Breast epithelium (tissue), 4 donors: ENCODE measurements around the gene GCNT3. TPM values are rescaled to one million over a fixed set of nuclear protein-coding genes. Genes with fewer than 3 reads are reported as not detected.
"Not testable (repeated sequence)": the region's sequence is repeated elsewhere in the genome, so short reads cannot be mapped to it uniquely, and the experiment has no call there.

ENCODE experiments used
- DNase-seq, 2 donors: peaks; one replicate each; pipeline ENCODE4 v3.0.0-alpha.2; 2019; ENCODE audit warnings: low spot score in 2 of 2
- H3K27ac ChIP-seq, 2 donors: fragments of 200-600 bp; sonication (generic) in 1 of 2; one replicate each; pipeline ENCODE4 v1.5.1; 2016 to 2019; ENCODE audit warnings: mild to moderate bottlenecking in 1 of 2
- H3K27me3 ChIP-seq, 2 donors: fragments of 200-600 bp; sonication (generic) in 1 of 2; one replicate each; pipeline versions ENCODE4 v1.5.1 to v1.6.0; 2017 to 2019; ENCODE audit warnings: control low read depth in 1 of 2, mild to moderate bottlenecking in 1 of 2
- H3K36me3 ChIP-seq: fragments of 200-600 bp; one replicate; pipeline ENCODE4 v1.5.1; 2019
- H3K4me1 ChIP-seq, 2 donors: fragments of 200-600 bp; sonication (generic); one replicate each; pipeline ENCODE4 v1.5.1; 2016 to 2019; ENCODE audit warnings: control low read depth in 1 of 2
- H3K4me3 ChIP-seq, 3 donors: fragments of 200-600 bp; sonication (generic); 1 replicate in 2 of 3; 2 replicates in 1 of 3; pipeline ENCODE4 v1.5.1; 2016 to 2019; ENCODE audit warnings: mild to moderate bottlenecking in 3 of 3, moderate library complexity in 2 of 3
- H3K9me3 ChIP-seq, 2 donors: fragments of 200-600 bp; sonication (generic) in 1 of 2; one replicate each; pipeline ENCODE4 v1.5.1; 2016 to 2019; ENCODE audit warnings: control low read depth in 1 of 2
- CTCF ChIP-seq, 3 donors: fragments of 450-650 bp; IDR thresholded peaks; one replicate each; pipeline ENCODE4 v1.5.1; 2016 to 2017; ENCODE audit warnings: antibody characterized with exemption in 3 of 3, mild to moderate bottlenecking in 3 of 3, moderate library complexity in 3 of 3
- POLR2A ChIP-seq: fragments of 450-650 bp; IDR thresholded peaks from one replicate; pipeline ENCODE4 v1.6.1; 2016; ENCODE audit warnings: antibody characterized with exemption, mild to moderate bottlenecking, moderate library complexity
- POLR2AphosphoS5 ChIP-seq, 3 donors: sonication (generic); formaldehyde crosslinking; IDR thresholded peaks; one replicate each; pipeline ENCODE4 v1.6.1; 2017; ENCODE audit warnings: antibody characterized with exemption in 3 of 3
- intact Hi-C: fragments of 100-400 bp; cut with DNase I; formaldehyde crosslinking; loops from one replicate; pipeline ENCODE4 v1.15.1; 2023; ENCODE audit warnings: low total_unique reads
- total RNA-seq, 3 donors: library from RNA; depleted of rRNA; stranded (reverse); fragments of >200 nt; gene quantifications; one replicate each; pipeline ENCODE4 v1.1.0, GENCODE V29; 2016

GCNT3 gene
- total RNA-seq, 3 donors from 2014 or later = 5.2 TPM; not detected in 2

GRCh38 chr15:59636184-59636583 lies 24.6 kb downstream of the GCNT3 start:
- no peaks in the 10 kb centered on the region for H3K36me3 ChIP-seq
- H3K9me3 ChIP-seq = no peaks in the 10 kb centered on the region
- intact Hi-C loops = no loop called here
- DNase-seq = no peak
- TF ChIP-seq CTCF (IDR thresholded peaks at IDR 0.05) (no peak), POLR2AphosphoS5 (IDR thresholded peaks at IDR 0.05) (no peak), POLR2A (no peak)
- H3K4me3 ChIP-seq = no peak overlapping the region
- no peak overlapping the region for H3K27ac ChIP-seq
- no peaks in the 10 kb centered on the region for H3K27me3 ChIP-seq
- H3K4me1 ChIP-seq = no peaks in the 10 kb centered on the region

GRCh38 chr15:59637507-59637906 lies 25.9 kb downstream of the GCNT3 start:
- H3K9me3 ChIP-seq, H3K27me3 ChIP-seq, H3K4me1 ChIP-seq, H3K4me3 ChIP-seq, intact Hi-C loops, H3K36me3 ChIP-seq, H3K27ac ChIP-seq, DNase-seq: not testable (repeated sequence)

- Histone ChIP-seq H3K27ac (no peak overlapping the region), H3K27me3 (no peaks in the 10 kb centered on the region), H3K4me3 (no peak overlapping the region), H3K4me1 (no peaks in the 10 kb centered on the region), H3K36me3 (no peaks in the 10 kb centered on the region), H3K9me3 (no peaks in the 10 kb centered on the region)
- intact Hi-C loops = no loop called here
- DNase-seq = no peak
- no peak for TF ChIP-seq POLR2AphosphoS5 (IDR thresholded peaks at IDR 0.05)
- TF ChIP-seq POLR2A = no peak
- TF ChIP-seq CTCF (IDR thresholded peaks at IDR 0.05) = no peak
Measured at GRCh38 chr15:59642351-59642750, 30.8 kb downstream of the GCNT3 start.

- intact Hi-C loops = no loop called here
- H3K27me3 ChIP-seq = no peaks in the 10 kb centered on the region
- DNase-seq = no peak
- H3K27ac ChIP-seq = no peak overlapping the region
- no peak overlapping the region for H3K4me3 ChIP-seq
- no peaks in the 10 kb centered on the region for H3K36me3 ChIP-seq
- TF ChIP-seq POLR2A = no peak
- TF ChIP-seq CTCF (IDR thresholded peaks at IDR 0.05) = no peak
- no peak for TF ChIP-seq POLR2AphosphoS5 (IDR thresholded peaks at IDR 0.05)
- H3K9me3 ChIP-seq = no peaks in the 10 kb centered on the region
- no peaks in the 10 kb centered on the region for H3K4me1 ChIP-seq
Measured at GRCh38 chr15:59644756-59645155, 33.2 kb downstream of the GCNT3 start.

GRCh38 chr15:59645812-59646211 lies 34.2 kb downstream of the GCNT3 start:
- H3K4me1 ChIP-seq, H3K27me3 ChIP-seq, intact Hi-C loops, H3K27ac ChIP-seq, H3K36me3 ChIP-seq, H3K4me3 ChIP-seq, H3K9me3 ChIP-seq, DNase-seq: not testable (repeated sequence)

- no peak for DNase-seq
- Histone ChIP-seq H3K36me3 (no peaks in the 10 kb centered on the region), H3K27me3 (no peaks in the 10 kb centered on the region), H3K4me1 (no peaks in the 10 kb centered on the region), H3K4me3 (no peak overlapping the region), H3K9me3 (no peaks in the 10 kb centered on the region), H3K27ac (no peak overlapping the region)
- intact Hi-C loops = no loop called here
- TF ChIP-seq CTCF (IDR thresholded peaks at IDR 0.05) = no peak
Measured at GRCh38 chr15:59646277-59646676, 34.7 kb downstream of the GCNT3 start.
